Stomach (tissue), 4 donors: ENCODE results near the gene A1CF.
"Not testable (repeated sequence)": the region's sequence is repeated elsewhere in the genome, so short reads cannot be mapped to it uniquely, and the experiment has no call there.

Experiments
- EP300 ChIP-seq: sonication (generic); formaldehyde crosslinking; IDR thresholded peaks from one replicate; pipeline ENCODE4 v1.6.1; 2017; ENCODE audit warnings: antibody characterized with exemption
- POLR2A ChIP-seq, 4 donors: fragments of 450-650 bp; IDR thresholded peaks; one replicate each; pipeline ENCODE4 v1.6.1; 2016; ENCODE audit warnings: antibody characterized with exemption in 4 of 4, control low read depth in 2 of 4, mild to moderate bottlenecking in 1 of 4, moderate library complexity in 1 of 4
- POLR2AphosphoS5 ChIP-seq, 3 donors: sonication (generic); formaldehyde crosslinking; IDR thresholded peaks; one replicate each; pipeline ENCODE4 v1.6.1; 2016; ENCODE audit warnings: antibody characterized with exemption in 3 of 3
- TF ChIP-seq, protein P1 (sequence below), 7 experiments: fragments of 450-650 bp in 4 of 7; fragments of 200-600 bp in 3 of 7; sonication (generic) in 3 of 7; IDR thresholded peaks; one replicate each; pipeline ENCODE4 v1.5.1; 2016 to 2019; ENCODE audit warnings: antibody characterized with exemption in 7 of 7, control low read depth in 2 of 7, mild to moderate bottlenecking in 1 of 7

- TF ChIP-seq, protein P1, sequence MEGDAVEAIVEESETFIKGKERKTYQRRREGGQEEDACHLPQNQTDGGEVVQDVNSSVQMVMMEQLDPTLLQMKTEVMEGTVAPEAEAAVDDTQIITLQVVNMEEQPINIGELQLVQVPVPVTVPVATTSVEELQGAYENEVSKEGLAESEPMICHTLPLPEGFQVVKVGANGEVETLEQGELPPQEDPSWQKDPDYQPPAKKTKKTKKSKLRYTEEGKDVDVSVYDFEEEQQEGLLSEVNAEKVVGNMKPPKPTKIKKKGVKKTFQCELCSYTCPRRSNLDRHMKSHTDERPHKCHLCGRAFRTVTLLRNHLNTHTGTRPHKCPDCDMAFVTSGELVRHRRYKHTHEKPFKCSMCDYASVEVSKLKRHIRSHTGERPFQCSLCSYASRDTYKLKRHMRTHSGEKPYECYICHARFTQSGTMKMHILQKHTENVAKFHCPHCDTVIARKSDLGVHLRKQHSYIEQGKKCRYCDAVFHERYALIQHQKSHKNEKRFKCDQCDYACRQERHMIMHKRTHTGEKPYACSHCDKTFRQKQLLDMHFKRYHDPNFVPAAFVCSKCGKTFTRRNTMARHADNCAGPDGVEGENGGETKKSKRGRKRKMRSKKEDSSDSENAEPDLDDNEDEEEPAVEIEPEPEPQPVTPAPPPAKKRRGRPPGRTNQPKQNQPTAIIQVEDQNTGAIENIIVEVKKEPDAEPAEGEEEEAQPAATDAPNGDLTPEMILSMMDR (IDR thresholded peaks at IDR 0.05): not testable (repeated sequence)
- not testable (repeated sequence) for TF ChIP-seq POLR2A (IDR thresholded peaks at IDR 0.05); POLR2AphosphoS5 (IDR thresholded peaks at IDR 0.05); EP300
Measured at GRCh38 chr10:50923471-50923870, 38.0 kb upstream of the A1CF start.
